ENCODE data around the gene MEF2D. TPM values are rescaled to one million over a fixed set of nuclear protein-coding genes. Genes with fewer than 3 reads are reported as not detected.

MEF2D gene
- total RNA-seq, 1 donor from 2014 or later, result 56.6 TPM

DNA sequence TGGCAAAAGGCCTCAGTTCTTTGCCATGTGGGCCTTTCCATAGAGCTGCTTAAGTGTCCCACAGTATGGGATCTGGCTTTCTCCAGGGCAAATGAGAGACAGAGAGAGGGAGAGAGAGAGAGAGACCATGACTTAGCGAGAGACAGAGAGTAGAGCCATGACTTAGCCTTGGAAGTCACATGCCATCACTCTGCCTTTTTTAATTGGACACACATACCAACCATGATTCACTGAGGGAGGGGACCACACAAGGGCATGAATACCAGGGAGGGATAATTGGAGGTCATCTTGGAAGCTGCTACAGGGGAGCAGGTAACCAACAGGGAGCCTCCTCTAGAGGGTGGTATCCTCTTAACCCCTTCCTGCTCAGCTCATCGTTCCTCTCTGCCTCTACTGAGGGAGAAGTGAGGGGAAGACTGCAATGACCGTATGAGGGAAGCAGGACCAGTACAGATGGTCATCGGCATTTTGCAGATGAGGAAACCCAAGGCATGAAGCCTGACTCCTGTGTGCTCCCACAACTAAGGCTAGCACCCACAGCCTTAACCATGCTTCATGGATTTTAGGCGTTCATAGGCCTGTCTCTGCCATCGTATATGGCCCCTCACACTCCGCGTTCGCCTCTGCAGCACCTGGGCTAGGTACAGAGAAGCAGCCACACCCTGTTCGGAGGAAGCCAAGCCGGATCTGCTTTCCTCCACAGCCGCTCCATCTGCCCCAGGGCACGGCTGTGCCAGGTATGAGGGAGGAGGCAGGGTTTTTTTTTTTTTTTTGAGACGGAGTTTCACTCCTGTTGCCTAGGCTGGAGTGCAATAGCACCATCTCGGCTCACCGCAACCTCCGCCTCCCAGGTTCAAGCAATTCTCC is 38.6 kb downstream of the MEF2D start:
- H3K4me2 ChIP-seq (ENCODE audit: low read length), result no peak overlapping the region

DNA sequence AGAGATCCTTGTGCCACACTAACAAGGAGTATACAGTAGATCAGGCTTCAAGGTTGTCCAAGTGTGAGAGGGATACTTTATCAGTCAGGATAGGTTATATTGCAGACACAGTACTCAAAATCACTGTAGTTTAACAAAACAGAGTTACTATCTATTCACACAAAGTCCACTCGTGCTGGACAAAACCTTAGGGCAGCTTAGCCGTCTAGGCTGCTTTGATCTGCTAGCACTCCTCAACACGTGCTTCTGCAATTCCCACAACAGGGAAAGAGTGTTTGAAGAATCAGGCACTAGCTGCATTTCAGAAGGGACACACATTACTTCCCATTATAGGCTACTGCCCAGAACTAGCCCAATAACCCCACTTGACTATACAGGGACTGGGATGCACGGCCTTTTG is 39.5 kb downstream of the MEF2D start:
- H3K9me3 Mint-ChIP-seq (ENCODE audit: unreplicated experiment), result no peaks in the 10 kb centered on the region
- Histone ChIP-seq H3K4me2 (ENCODE audit: low read length) (no peak overlapping the region), H3K27ac (ENCODE audit: low read depth, low read length) (no peak overlapping the region), H3K9ac (ENCODE audit: low read length) (no peak overlapping the region), H3K27me3 (ENCODE audit: insufficient read depth, low read length) (no peaks in the 10 kb centered on the region), H3K36me3 (ENCODE audit: insufficient read depth, low read length) (no peaks in the 10 kb centered on the region), H4K20me1 (ENCODE audit: insufficient read depth, low read length) (peaks cover 25% of the 10 kb centered on the region), H3K4me3 (ENCODE audit: insufficient read depth, low read depth, low read length) (no peak overlapping the region), H3K79me2 (ENCODE audit: insufficient read depth, low read length) (no peaks in the 10 kb centered on the region), H2AFZ (ENCODE audit: low read depth, low read length) (no peak overlapping the region), H3K9me3 (ENCODE audit: insufficient read depth, low read depth, low read length) (no peaks in the 10 kb centered on the region), H3K4me1 (ENCODE audit: insufficient read depth, low read length) (peaks cover 25% of the 10 kb centered on the region)
- peaks cover 32% of the 10 kb centered on the region for H3K4me1 Mint-ChIP-seq (ENCODE audit: low read depth, unreplicated experiment)
- H3K27me3 Mint-ChIP-seq (ENCODE audit: low read depth, unreplicated experiment), result no peaks in the 10 kb centered on the region
- no peak for FAIRE-seq
- no peak overlapping the region for H3K4me3 Mint-ChIP-seq (ENCODE audit: unreplicated experiment)
- TF ChIP-seq, protein P1, sequence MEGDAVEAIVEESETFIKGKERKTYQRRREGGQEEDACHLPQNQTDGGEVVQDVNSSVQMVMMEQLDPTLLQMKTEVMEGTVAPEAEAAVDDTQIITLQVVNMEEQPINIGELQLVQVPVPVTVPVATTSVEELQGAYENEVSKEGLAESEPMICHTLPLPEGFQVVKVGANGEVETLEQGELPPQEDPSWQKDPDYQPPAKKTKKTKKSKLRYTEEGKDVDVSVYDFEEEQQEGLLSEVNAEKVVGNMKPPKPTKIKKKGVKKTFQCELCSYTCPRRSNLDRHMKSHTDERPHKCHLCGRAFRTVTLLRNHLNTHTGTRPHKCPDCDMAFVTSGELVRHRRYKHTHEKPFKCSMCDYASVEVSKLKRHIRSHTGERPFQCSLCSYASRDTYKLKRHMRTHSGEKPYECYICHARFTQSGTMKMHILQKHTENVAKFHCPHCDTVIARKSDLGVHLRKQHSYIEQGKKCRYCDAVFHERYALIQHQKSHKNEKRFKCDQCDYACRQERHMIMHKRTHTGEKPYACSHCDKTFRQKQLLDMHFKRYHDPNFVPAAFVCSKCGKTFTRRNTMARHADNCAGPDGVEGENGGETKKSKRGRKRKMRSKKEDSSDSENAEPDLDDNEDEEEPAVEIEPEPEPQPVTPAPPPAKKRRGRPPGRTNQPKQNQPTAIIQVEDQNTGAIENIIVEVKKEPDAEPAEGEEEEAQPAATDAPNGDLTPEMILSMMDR (IDR thresholded peaks at IDR 0.05; ENCODE audit: insufficient read depth, low read depth, low read length), result no peak
- no peak for TF ChIP-seq EZH2 (IDR thresholded peaks at IDR 0.05; ENCODE audit: insufficient read depth, low read length)
- H3K36me3 Mint-ChIP-seq (ENCODE audit: low read depth, unreplicated experiment), result peaks cover 17% of the 10 kb centered on the region
- no peak overlapping the region for H3K27ac Mint-ChIP-seq (ENCODE audit: unreplicated experiment)
- DNase-seq (ENCODE audit: low read depth), result no peak

More for the DNA sequence above, 38.6 kb downstream of the MEF2D start:
- no peak for FAIRE-seq
- H3K36me3 Mint-ChIP-seq (ENCODE audit: low read depth, unreplicated experiment), result peaks cover 19% of the 10 kb centered on the region
- TF ChIP-seq, protein P1 (IDR thresholded peaks at IDR 0.05; ENCODE audit: insufficient read depth, low read depth, low read length), result no peak
- no peak for TF ChIP-seq EZH2 (IDR thresholded peaks at IDR 0.05; ENCODE audit: insufficient read depth, low read length)
- no peaks in the 10 kb centered on the region for H3K27me3 Mint-ChIP-seq (ENCODE audit: low read depth, unreplicated experiment)
- H3K79me2 ChIP-seq (ENCODE audit: insufficient read depth, low read length), result no peaks in the 10 kb centered on the region
- H2AFZ ChIP-seq (ENCODE audit: low read depth, low read length), result no peak overlapping the region
- no peaks in the 10 kb centered on the region for H3K9me3 Mint-ChIP-seq (ENCODE audit: unreplicated experiment)
- no peaks in the 10 kb centered on the region for H3K27me3 ChIP-seq (ENCODE audit: insufficient read depth, low read length)
- H3K4me3 ChIP-seq (ENCODE audit: insufficient read depth, low read depth, low read length), result no peak overlapping the region
- no peak overlapping the region for H3K9ac ChIP-seq (ENCODE audit: low read length)
- no peaks in the 10 kb centered on the region for H3K9me3 ChIP-seq (ENCODE audit: insufficient read depth, low read depth, low read length)
- no peak overlapping the region for H3K4me3 Mint-ChIP-seq (ENCODE audit: unreplicated experiment)
- no peak overlapping the region for H3K27ac ChIP-seq (ENCODE audit: low read depth, low read length)
- H3K27ac Mint-ChIP-seq (ENCODE audit: unreplicated experiment), result no peak overlapping the region
- DNase-seq (ENCODE audit: low read depth), result no peak
- H4K20me1 ChIP-seq (ENCODE audit: insufficient read depth, low read length), result peaks cover 33% of the 10 kb centered on the region
- H3K4me1 ChIP-seq (ENCODE audit: insufficient read depth, low read length), result peaks cover 30% of the 10 kb centered on the region
- peaks cover 3% of the 10 kb centered on the region for H3K36me3 ChIP-seq (ENCODE audit: insufficient read depth, low read length)
- peaks cover 34% of the 10 kb centered on the region for H3K4me1 Mint-ChIP-seq (ENCODE audit: low read depth, unreplicated experiment)

DNA sequence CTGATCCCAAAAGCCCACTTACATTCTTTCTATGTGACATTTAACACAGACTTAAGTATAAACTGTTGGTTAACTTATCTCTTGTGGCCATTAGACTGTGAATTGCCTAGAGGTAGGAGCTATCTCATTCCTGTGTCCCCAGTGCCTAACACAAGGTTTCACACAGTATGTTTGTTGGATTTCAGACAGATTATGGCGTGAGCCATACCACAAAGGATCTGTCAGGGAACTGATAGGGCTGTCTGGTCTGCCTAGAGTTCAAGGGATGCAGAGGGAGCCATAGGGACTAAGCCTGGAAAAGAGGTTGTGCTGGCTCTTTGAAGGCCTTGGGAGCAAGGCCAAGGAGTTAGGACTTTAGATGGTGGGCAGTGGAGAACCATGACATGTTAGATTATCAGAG is 40.0 kb downstream of the MEF2D start:
- peaks cover 19% of the 10 kb centered on the region for H4K20me1 ChIP-seq (ENCODE audit: insufficient read depth, low read length)
- no peak overlapping the region for H3K4me2 ChIP-seq (ENCODE audit: low read length)
- no peak overlapping the region for H3K9ac ChIP-seq (ENCODE audit: low read length)
- no peak overlapping the region for H3K27ac Mint-ChIP-seq (ENCODE audit: unreplicated experiment)
- no peaks in the 10 kb centered on the region for H3K27me3 ChIP-seq (ENCODE audit: insufficient read depth, low read length)
- H3K4me3 ChIP-seq (ENCODE audit: insufficient read depth, low read depth, low read length), result no peak overlapping the region
- H3K9me3 ChIP-seq (ENCODE audit: insufficient read depth, low read depth, low read length), result no peaks in the 10 kb centered on the region
- H3K36me3 Mint-ChIP-seq (ENCODE audit: low read depth, unreplicated experiment), result peaks cover 17% of the 10 kb centered on the region
- H3K27me3 Mint-ChIP-seq (ENCODE audit: low read depth, unreplicated experiment), result no peaks in the 10 kb centered on the region
- TF ChIP-seq, protein P1 (IDR thresholded peaks at IDR 0.05; ENCODE audit: insufficient read depth, low read depth, low read length), result no peak
- H3K36me3 ChIP-seq (ENCODE audit: insufficient read depth, low read length), result no peaks in the 10 kb centered on the region
- no peak overlapping the region for H3K27ac ChIP-seq (ENCODE audit: low read depth, low read length)
- H3K9me3 Mint-ChIP-seq (ENCODE audit: unreplicated experiment), result no peaks in the 10 kb centered on the region
- H3K4me1 Mint-ChIP-seq (ENCODE audit: low read depth, unreplicated experiment), result peaks cover 30% of the 10 kb centered on the region
- H2AFZ ChIP-seq (ENCODE audit: low read depth, low read length), result no peak overlapping the region
- peaks cover 19% of the 10 kb centered on the region for H3K4me1 ChIP-seq (ENCODE audit: insufficient read depth, low read length)
- H3K4me3 Mint-ChIP-seq (ENCODE audit: unreplicated experiment), result no peak overlapping the region
- H3K79me2 ChIP-seq (ENCODE audit: insufficient read depth, low read length), result no peaks in the 10 kb centered on the region
- DNase-seq (ENCODE audit: low read depth), result no peak
- no peak for FAIRE-seq
